Measurements from ENCODE around the gene OR52B2. TPM values are rescaled to one million over a fixed set of nuclear protein-coding genes. Genes with fewer than 3 reads are reported as not detected.

The OR52B2 gene
- total RNA-seq, 1 experiment from 2014 or later = not detected

DNA sequence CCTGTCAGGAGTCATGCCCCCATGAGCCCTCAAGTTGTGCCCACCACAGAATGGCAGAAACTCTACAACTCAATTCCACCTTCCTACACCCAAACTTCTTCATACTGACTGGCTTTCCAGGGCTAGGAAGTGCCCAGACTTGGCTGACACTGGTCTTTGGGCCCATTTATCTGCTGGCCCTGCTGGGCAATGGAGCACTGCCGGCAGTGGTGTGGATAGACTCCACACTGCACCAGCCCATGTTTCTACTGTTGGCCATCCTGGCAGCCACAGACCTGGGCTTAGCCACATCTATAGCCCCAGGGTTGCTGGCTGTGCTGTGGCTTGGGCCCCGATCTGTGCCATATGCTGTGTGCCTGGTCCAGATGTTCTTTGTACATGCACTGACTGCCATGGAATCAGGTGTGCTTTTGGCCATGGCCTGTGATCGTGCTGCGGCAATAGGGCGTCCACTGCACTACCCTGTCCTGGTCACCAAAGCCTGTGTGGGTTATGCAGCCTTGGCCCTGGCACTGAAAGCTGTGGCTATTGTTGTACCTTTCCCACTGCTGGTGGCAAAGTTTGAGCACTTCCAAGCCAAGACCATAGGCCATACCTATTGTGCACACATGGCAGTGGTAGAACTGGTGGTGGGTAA, 29.2 kb upstream of the OR52B2 start, which contains the start of gene OR52W1:
Gene OR52W1, plus strand, starts transcription at position 51 of the 637 bp plus-strand sequence. Its CDS starts 0 bp downstream, at position 51.
- ATAC-seq = no peak

DNA sequence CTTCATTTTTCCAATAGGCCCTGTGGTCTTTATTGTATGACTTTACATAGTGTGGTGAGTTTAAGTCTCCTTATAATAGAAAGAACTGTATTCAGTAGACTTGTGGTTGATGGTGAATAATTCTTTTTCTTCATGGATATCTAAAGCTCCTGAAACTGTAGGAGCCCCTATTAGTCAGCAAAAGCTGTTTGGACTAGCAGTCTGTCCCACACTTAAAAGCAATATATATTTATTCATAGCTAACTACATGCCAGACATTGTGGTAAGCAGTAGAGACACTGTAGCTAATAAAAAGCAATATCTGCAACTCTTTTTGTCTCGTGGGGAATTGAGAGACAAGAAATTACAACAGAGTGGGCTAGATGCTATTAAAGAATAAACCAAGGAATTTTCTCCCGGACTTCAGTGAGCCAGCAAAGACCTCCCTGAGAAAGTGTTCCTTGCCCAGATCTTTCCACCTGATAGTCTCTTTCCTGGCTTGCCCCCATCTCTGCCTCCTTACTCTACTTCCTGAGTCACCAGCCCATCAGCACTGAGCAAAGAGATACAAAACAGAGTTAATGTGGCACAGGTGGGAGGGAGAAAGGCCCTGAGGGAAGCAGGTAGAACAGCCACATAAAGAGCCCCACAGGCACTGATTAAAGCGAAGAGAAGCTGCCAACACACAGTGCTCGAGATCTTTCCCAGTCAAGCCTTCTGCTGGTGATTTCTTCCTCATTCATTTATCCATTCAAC, 27.5 kb upstream of the OR52B2 start:
- TF ChIP-seq, protein P1, sequence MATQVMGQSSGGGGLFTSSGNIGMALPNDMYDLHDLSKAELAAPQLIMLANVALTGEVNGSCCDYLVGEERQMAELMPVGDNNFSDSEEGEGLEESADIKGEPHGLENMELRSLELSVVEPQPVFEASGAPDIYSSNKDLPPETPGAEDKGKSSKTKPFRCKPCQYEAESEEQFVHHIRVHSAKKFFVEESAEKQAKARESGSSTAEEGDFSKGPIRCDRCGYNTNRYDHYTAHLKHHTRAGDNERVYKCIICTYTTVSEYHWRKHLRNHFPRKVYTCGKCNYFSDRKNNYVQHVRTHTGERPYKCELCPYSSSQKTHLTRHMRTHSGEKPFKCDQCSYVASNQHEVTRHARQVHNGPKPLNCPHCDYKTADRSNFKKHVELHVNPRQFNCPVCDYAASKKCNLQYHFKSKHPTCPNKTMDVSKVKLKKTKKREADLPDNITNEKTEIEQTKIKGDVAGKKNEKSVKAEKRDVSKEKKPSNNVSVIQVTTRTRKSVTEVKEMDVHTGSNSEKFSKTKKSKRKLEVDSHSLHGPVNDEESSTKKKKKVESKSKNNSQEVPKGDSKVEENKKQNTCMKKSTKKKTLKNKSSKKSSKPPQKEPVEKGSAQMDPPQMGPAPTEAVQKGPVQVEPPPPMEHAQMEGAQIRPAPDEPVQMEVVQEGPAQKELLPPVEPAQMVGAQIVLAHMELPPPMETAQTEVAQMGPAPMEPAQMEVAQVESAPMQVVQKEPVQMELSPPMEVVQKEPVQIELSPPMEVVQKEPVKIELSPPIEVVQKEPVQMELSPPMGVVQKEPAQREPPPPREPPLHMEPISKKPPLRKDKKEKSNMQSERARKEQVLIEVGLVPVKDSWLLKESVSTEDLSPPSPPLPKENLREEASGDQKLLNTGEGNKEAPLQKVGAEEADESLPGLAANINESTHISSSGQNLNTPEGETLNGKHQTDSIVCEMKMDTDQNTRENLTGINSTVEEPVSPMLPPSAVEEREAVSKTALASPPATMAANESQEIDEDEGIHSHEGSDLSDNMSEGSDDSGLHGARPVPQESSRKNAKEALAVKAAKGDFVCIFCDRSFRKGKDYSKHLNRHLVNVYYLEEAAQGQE (IDR thresholded peaks at IDR 0.05; ENCODE audit: insufficient read depth in 1 of 2, low read depth in 2 of 2, low read length in 1 of 2) = no peak
- TF ChIP-seq SIN3A (IDR thresholded peaks at IDR 0.05; ENCODE audit: borderline replicate concordance, insufficient read depth, low read depth, low read length) = no peak
- TF ChIP-seq, protein P2, sequence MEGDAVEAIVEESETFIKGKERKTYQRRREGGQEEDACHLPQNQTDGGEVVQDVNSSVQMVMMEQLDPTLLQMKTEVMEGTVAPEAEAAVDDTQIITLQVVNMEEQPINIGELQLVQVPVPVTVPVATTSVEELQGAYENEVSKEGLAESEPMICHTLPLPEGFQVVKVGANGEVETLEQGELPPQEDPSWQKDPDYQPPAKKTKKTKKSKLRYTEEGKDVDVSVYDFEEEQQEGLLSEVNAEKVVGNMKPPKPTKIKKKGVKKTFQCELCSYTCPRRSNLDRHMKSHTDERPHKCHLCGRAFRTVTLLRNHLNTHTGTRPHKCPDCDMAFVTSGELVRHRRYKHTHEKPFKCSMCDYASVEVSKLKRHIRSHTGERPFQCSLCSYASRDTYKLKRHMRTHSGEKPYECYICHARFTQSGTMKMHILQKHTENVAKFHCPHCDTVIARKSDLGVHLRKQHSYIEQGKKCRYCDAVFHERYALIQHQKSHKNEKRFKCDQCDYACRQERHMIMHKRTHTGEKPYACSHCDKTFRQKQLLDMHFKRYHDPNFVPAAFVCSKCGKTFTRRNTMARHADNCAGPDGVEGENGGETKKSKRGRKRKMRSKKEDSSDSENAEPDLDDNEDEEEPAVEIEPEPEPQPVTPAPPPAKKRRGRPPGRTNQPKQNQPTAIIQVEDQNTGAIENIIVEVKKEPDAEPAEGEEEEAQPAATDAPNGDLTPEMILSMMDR (IDR thresholded peaks at IDR 0.05) = no peak
- TF ChIP-seq TCF7L2 (IDR thresholded peaks at IDR 0.05; ENCODE audit: low read depth, low read length) = no peak
- TF ChIP-seq POLR2AphosphoS5 (IDR thresholded peaks at IDR 0.05; ENCODE audit: low read depth, low read length) = no peak

More for the DNA sequence above, 29.2 kb upstream of the OR52B2 start, which contains the start of gene OR52W1:
- CTCF ChIA-PET = no interaction called here
- POLR2A ChIA-PET = no interaction called here
- Histone ChIP-seq H3K9me3 (ENCODE audit: control insufficient read depth, insufficient read depth, low read depth, low read length) (no peaks in the 10 kb centered on the region), H3K36me3 (ENCODE audit: control insufficient read depth, insufficient read depth, low read length) (no peaks in the 10 kb centered on the region), H3K4me3 (ENCODE audit: low read depth in 2 of 2, low read length in 2 of 2) (no peak within 1 kb of the TSS), H3K27me3 (ENCODE audit: control insufficient read depth, insufficient read depth, low read length) (no peaks in the 10 kb centered on the region; the same call in 1 of the 2 replicates), H3K27ac (ENCODE audit: low read length) (no peak within 1 kb of the TSS), H3K4me1 (ENCODE audit: control insufficient read depth, insufficient read depth, low read length) (no peaks in the 10 kb centered on the region)
- TF ChIP-seq SIN3A (IDR thresholded peaks at IDR 0.05; ENCODE audit: borderline replicate concordance, insufficient read depth, low read depth, low read length) (no peak), POLR2AphosphoS5 (IDR thresholded peaks at IDR 0.05; ENCODE audit: low read depth, low read length) (no peak), TCF7L2 (IDR thresholded peaks at IDR 0.05; ENCODE audit: low read depth, low read length) (no peak)
- TF ChIP-seq, protein P1 (IDR thresholded peaks at IDR 0.05; ENCODE audit: insufficient read depth in 1 of 2, low read depth in 2 of 2, low read length in 1 of 2) = no peak
- TF ChIP-seq, protein P2 (IDR thresholded peaks at IDR 0.05) = no peak
- in situ Hi-C loops (cut with HindIII; ENCODE audit: low pct_unique_long_range_greater_than_20kb, low sequenced_read_pairs) (no loop called here), intact Hi-C loops (cut with micrococcal nuclease; ENCODE audit: unreplicated experiment) (no loop called here)
- DNase-seq (ENCODE audit: low read depth, low spot score) = no peak
- no TSS peak for BruUV-seq (replicated peaks)

More for the DNA sequence above, 27.5 kb upstream of the OR52B2 start:
- Histone ChIP-seq H3K27me3 (ENCODE audit: control insufficient read depth, insufficient read depth, low read length) (no peaks in the 10 kb centered on the region; the same call in 1 of the 2 replicates), H3K9me3 (ENCODE audit: control insufficient read depth, insufficient read depth, low read depth, low read length) (no peaks in the 10 kb centered on the region), H3K27ac (ENCODE audit: low read length) (no peak overlapping the region), H3K4me1 (ENCODE audit: control insufficient read depth, insufficient read depth, low read length) (no peaks in the 10 kb centered on the region), H3K36me3 (ENCODE audit: control insufficient read depth, insufficient read depth, low read length) (no peaks in the 10 kb centered on the region), H3K4me3 (ENCODE audit: low read depth in 2 of 2, low read length in 2 of 2) (no peak overlapping the region)
- ChIA-PET POLR2A (no interaction called here), CTCF (no interaction called here)
- intact Hi-C loops (cut with micrococcal nuclease; ENCODE audit: unreplicated experiment) (no loop called here), in situ Hi-C loops (cut with HindIII; ENCODE audit: low pct_unique_long_range_greater_than_20kb, low sequenced_read_pairs) (no loop called here)
- DNase-seq (ENCODE audit: low read depth, low spot score) = no peak
- no TSS peak for BruUV-seq (replicated peaks)
- ATAC-seq = no peak

All from Panc1 (cell line).